Measurements from ENCODE around the gene KLF7.

KLF7 gene

GRCh38 chr2:207123776-207124391, 41.9 kb downstream of the KLF7 start:
- no peak for DNase-seq (ENCODE audit: low read depth)

- peak; percentile 34 for DNase-seq (ENCODE audit: low read depth)
Observed at GRCh38 chr2:207123335-207123744, 42.4 kb downstream of the KLF7 start.

- DNase-seq (ENCODE audit: low read depth) = no peak
Observed at GRCh38 chr2:207122651-207123334, 43.0 kb downstream of the KLF7 start.

DNA sequence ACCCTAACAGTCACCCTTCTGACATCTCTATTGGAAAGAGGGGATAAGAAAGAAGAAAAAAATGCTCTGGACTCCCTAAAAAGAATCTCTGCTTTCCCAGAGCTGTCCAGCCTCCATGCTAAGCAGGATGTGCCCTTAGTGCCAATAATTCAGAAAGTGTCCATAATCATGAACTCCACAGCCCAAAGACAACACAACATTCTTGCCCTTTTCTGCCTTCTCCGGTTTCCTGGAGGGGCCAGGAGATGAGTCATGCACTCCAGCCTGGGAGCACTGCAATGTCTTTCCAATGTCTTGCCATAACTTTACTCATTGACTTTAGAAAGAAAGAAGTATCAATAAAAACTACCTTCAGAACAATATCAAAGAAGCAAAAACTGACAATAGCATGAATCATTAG, 44.0 kb downstream of the KLF7 start:
- no peak for DNase-seq (ENCODE audit: low read depth)

DNA sequence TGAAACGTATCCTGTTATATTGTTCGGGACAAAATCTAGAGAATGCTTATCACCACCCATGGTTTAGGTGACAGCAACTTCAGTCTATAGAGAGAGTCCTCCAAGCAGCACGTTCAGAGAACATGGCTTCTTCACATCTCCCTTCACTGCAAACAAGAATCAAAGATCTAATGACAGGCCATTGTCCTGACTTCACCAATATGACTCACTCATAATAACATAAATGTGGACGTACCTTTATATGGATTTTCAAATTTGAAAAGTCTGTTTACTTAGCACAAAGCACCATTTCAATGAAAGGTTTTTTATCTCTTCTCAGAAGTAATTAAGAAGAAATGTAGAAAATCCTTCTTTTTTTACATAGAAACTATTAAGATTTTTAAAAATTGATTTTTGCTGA, 46.7 kb downstream of the KLF7 start:
- DNase-seq (ENCODE audit: low read depth) = no peak

- DNase-seq (ENCODE audit: low read depth) = no peak
Observed at GRCh38 chr2:207117668-207118067, 48.1 kb downstream of the KLF7 start.

DNA sequence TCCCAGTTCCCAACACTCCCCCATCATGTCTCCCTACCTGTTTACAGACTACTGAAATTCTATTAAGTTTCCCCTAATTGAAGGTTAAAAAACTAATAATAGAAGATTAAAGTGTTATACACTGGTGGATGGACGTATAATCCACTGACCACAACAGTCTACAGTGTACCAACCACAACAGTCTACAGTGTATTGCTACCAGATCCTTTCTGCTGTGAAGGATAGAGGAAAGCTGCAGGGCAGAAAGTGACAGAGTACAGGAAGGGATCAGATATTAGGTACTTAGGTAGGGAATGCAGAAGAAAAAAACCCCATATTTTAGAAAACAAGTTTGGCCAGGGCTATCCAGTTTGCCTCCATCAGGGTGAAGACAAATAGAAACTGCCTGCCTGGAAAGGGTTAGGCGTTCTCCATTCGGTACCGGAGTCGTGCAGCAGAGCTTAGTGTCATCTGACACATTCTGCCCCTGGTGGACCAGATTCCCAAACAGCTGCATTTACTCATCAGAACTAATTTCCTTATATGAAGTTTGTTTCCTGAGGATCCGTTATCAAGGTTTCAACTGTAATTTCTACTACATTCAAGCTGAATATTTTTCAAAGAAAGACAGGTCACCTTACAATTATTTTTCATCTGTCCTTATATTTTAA, 49.9 kb downstream of the KLF7 start:
- DNase-seq (ENCODE audit: low read depth) = no peak

DNA sequence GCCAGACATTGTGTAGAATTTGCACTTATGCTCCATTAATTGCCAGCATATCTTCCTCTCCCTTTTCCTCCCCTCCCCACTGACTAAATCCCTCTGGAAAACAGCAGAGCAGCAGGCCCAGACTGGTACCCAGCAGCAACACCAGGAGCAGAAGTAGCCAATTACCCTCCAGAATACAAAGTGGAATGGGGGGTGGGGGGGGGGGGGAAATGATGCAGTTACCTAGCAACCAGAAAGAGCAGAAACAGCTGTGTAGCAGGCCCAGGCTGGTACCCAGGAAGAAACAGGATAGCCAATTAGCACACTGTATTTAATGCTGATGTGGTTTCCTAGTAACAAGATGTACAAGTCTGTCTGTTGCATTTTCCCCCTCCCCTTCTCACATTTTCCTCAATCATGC, 52.3 kb downstream of the KLF7 start:
- DNase-seq (ENCODE audit: low read depth) = no peak

DNA sequence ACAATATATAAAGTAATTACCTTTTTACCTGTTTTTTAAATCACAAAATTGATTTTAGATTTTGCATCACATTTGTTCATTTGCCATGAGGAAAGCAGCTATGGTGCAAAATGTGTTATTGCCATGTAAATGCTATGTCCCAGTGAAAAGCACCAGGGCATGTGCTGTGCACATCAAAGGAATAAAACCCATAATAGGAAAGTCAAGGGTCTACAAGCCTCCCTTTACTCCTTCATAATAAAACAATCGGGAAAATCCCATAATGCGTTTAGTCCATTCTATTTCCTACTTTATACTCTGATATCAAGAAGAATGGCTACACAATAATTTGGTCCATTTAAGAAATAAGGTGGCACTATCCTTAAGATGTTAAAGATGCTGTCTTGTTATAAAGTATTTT, 53.0 kb downstream of the KLF7 start:
- no peak for DNase-seq (ENCODE audit: low read depth)

GRCh38 chr2:207112383-207112782, 53.4 kb downstream of the KLF7 start:
- no peak for DNase-seq (ENCODE audit: low read depth)

DNA sequence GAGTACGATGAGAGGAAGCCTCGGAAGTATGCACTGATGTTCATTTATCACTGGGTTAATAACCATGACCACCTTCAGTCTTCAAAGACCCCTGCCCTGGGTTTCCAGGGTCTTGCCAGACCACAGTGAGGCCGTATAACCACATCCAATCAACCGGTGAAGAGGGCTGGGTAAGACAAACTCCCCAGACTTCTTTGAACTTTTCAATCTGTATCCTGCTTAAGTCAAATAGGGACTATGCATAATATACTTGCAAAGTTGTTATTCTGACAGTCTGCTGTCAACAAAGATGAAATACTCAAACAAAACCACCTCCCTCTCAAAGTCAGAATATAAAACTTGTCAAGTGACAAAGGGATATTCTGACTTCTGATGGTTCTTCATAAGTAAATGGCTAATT, 54.0 kb downstream of the KLF7 start:
- no peak for DNase-seq (ENCODE audit: low read depth)

DNA sequence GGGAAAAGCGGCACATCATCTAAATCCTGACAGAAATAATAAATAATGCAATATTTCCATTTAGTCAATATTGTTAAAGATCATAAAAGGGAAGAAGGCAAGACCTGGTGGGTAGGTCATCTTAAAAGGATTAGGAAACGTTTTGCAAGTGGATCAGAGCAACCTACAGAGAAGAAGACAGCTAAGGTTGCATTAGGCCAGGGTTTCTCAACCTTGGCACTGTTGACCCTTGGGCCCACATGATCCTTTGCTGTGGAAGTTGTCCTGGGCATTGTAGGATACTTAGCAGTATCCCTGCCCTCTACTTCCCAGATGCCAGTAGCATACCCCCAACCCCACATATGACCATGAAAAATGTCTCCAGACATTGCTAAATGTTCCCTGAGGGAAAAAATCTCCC, 55.0 kb downstream of the KLF7 start:
- DNase-seq (ENCODE audit: low read depth) = no peak

DNA sequence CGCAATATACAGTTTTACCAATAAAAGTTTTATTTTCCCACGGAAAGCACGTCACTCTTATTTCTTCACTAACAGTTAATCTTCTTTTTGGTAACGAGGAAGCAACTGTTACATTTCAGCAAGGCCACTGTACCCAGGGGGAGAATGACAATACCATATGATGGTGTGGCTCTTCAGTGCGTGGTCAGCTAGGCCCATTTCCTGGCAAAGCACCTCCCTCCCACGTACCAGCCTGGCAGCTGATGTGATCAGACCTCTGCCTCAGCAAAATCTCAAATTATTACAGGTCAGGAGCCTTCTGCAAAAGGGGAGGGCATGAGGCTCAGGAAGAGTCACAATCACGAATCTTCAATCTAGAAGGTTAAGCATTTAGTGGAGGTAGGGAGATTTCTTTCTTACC, 55.4 kb downstream of the KLF7 start:
- DNase-seq (ENCODE audit: low read depth) = no peak

GRCh38 chr2:207109768-207110167, 56.0 kb downstream of the KLF7 start:
- no peak for DNase-seq (ENCODE audit: low read depth)

- no peak for DNase-seq (ENCODE audit: low read depth)
Observed at GRCh38 chr2:207108440-207108839, 57.3 kb downstream of the KLF7 start.

GRCh38 chr2:207107551-207107950, 58.2 kb downstream of the KLF7 start:
- no peak for DNase-seq (ENCODE audit: low read depth)

DNA sequence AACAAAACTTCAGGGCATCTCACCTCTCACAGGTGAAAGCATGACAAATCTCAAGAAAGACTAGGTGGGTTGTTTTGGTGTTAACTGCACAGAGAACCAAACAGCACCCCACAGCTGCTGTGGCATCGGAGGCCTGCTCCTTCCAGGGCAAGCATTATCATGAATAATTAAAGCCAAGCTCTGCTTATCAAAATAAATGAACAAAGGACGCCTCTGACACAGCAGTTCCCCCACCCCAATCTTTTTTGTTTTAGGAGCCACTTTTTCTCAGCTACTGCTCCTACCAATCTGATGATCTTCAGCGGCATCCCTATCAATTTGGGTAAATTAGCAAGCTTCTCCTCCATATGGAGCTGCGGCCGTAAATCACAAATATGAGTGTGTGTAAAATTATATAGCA, 58.6 kb downstream of the KLF7 start:
- DNase-seq (ENCODE audit: low read depth) = no peak

DNA sequence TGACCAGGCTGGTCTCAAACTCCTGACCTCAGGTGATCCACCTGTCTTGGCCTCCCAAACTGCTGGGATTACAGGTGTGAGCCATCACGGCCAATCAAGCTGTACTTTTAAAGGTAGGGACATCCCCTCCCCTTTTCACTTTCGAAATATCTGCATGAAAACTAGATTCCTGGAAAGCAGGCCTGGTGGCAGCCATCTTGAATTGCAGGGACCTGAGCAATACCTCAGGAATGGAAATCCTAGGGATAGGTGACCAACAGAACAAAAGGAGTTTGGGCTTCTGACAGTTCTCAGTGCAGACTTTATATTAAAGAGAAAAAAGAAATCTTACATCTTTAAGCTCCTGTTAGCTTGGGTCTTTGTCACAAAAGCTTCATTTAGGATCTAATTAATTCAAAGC, 62.6 kb downstream of the KLF7 start:
- no peak for DNase-seq (ENCODE audit: low read depth)

DNA sequence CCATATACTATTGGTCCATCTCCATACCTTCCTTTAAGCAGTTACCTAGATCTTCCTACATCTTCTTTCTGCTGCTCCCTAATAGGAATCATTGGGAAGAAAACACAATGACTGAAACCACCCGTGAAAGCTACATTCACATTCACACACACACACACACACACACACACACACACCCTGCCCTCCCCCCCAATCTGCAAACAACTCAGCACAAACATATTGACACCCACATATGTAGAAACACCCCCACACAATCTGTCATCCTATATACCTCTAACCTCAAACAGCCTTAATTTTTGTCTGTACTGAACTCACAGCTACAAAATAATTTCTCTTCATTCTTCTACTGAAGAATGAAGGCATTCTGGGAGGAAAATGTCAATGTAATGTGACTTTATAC, 63.8 kb downstream of the KLF7 start:
- no peak for DNase-seq (ENCODE audit: low read depth)

- no peak for DNase-seq (ENCODE audit: low read depth)
Observed at GRCh38 chr2:207097278-207097677, 68.5 kb downstream of the KLF7 start.

- no peak for DNase-seq (ENCODE audit: low read depth)
Observed at GRCh38 chr2:207095963-207096362, 69.8 kb downstream of the KLF7 start.

- no peak for DNase-seq (ENCODE audit: low read depth)
Observed at GRCh38 chr2:207093234-207093633, 72.5 kb downstream of the KLF7 start.

DNA sequence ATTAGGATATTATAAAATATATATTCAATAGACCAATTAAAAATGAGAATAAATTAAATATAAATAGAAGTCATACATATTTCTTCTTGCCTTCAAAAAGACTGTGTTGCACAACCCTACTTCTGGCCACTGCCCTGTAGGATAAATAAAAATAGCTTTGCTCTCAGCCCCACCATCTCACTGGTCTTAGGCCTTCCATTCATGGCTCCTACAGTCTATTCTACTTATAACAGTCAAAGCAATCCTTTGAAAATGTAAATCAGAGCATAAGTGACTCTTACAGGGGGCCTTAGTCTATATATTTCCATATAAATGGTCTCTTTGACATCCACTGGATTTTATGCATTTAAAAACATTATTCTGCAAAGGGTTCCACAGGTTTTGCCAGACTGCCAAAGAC, 72.9 kb downstream of the KLF7 start:
- no peak for DNase-seq (ENCODE audit: low read depth)

DNA sequence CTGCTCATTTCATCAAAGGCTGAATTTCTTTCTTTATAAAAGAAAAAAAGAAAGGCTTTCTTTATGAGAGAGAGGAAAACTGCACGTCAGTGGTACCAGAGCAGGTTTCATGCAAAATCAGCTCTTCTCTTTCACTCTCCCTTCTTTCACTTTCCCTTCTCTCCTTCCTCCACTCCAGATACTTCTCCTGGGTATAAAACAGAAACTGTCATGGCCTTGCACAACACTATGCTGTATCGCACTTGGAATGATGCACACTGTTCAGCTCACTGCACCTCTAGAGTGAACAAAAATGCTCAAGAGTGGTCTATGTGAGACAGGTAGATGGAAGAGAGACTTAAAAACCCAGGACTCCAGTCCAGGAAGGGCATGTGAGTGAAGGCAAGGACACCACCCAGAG, 73.8 kb downstream of the KLF7 start:
- no peak for DNase-seq (ENCODE audit: low read depth)
